Measurements from ENCODE around the gene MRPL21. TPM values are rescaled to one million over a fixed set of nuclear protein-coding genes. Genes with fewer than 3 reads are reported as not detected.
A peak's percentile ranks its signal among the peaks of the same experiment; 100 is the strongest.

Gene MRPL21
- total and polyA plus RNA-seq, 9 of the 15 experiments (the other 6 are each of a cell fraction or from before 2014, with no cell fraction given) = 196 to 618 (median 232) TPM

- H3K27ac ChIP-seq (ENCODE audit: extremely low read depth, low read depth, low read length) = no peak overlapping the region
- peak overlapping the region in 1 of 2 experiments; percentile 65; a peak in 2 of 4 replicates for H3K9ac ChIP-seq (ENCODE audit: insufficient read depth in 1 of 2, low read depth in 2 of 2, low read length in 2 of 2)
- no peak for ATAC-seq
- 41% methylated on average over 6 of the region's 6 CpGs for WGBS (ENCODE audit: insufficient coverage, low coverage, missing lambda C conversion rate)
- H3K4me2 ChIP-seq (ENCODE audit: insufficient read depth, low read length) = no peak overlapping the region
- no peak overlapping the region for H2AFZ ChIP-seq (ENCODE audit: low read depth, low read length)
- no peaks in the 10 kb centered on the region for H4K20me1 ChIP-seq (replicated peaks; ENCODE audit: control insufficient read depth, insufficient read depth, low read length)
- no peak for DNase-seq (ENCODE audit: extremely low read depth in 1 of 4, low spot score in 3 of 4)
- in situ Hi-C loops (cut with MboI) (no loop called here), intact Hi-C loops (cut with micrococcal nuclease) (loop anchor here (5.0 kb wide), 1 partner anchor 235 kb away; no protein-coding TSS in a partner anchor)
- no peak overlapping the region for H3K4me3 ChIP-seq
- POLR2A ChIA-PET = no interaction called here
- H3K4me1 ChIP-seq (replicated peaks in 1 of 2; ENCODE audit: control insufficient read depth in 2 of 2, insufficient read depth in 2 of 2, low read length in 2 of 2) = peaks cover 3 to 21% of the 10 kb centered on the region in 2 experiments; a peak in 3 of 5 replicates
- FAIRE-seq = no peak
- no peaks in the 10 kb centered on the region for H3K9me1 ChIP-seq (ENCODE audit: control insufficient read depth, insufficient read depth, low read length)
- 0 out of 2 replicates have a peak, but pooled peaks cover 4% of the 10 kb centered on the region for H3K9me3 ChIP-seq (replicated peaks; ENCODE audit: control insufficient read depth, insufficient read depth, low read depth, low read length)
- no TSS peak for BruUV-seq (replicated peaks)
- TF ChIP-seq ZEB2 (IDR thresholded peaks at IDR 0.05) = no peak
- TF ChIP-seq MBD1 (CRISPR knock-in tag; IDR thresholded peaks at IDR 0.05) = no peak
- H3K79me2 ChIP-seq (ENCODE audit: control insufficient read depth, insufficient read depth, low read length) = no peaks in the 10 kb centered on the region
- no peaks in the 10 kb centered on the region for H3K27me3 ChIP-seq (ENCODE audit: control insufficient read depth in 2 of 2, insufficient read depth in 2 of 2, low read length in 2 of 2)
- no peaks in the 10 kb centered on the region for H3K36me3 ChIP-seq (ENCODE audit: control insufficient read depth, insufficient read depth, low read length)
- CTCF ChIA-PET (ENCODE audit: low intra/inter-chr PET ratio) = no interaction called here
Observed at GRCh38 chr11:68867066-68867465, 36.6 kb downstream of the MRPL21 start.

GRCh38 chr11:68865241-68865640 is 38.4 kb downstream of the MRPL21 start:
- no peak overlapping the region for H3K4me2 ChIP-seq (ENCODE audit: insufficient read depth, low read length)
- H3K9me1 ChIP-seq (ENCODE audit: control insufficient read depth, insufficient read depth, low read length) = no peaks in the 10 kb centered on the region
- no peak for DNase-seq (ENCODE audit: extremely low read depth in 1 of 4, low spot score in 3 of 4)
- WGBS (ENCODE audit: insufficient coverage, low coverage, missing lambda C conversion rate) = 51% methylated on average over 11 of the region's 11 CpGs
- H3K9ac ChIP-seq (ENCODE audit: insufficient read depth in 1 of 2, low read depth in 2 of 2, low read length in 2 of 2) = no peak overlapping the region
- POLR2A ChIA-PET = interaction anchor here (1.1 to 1.3 kb wide), 2 partner anchors 13 to 18 kb away, joined by 4 read pairs; no protein-coding TSS in a partner anchor
- 0 out of 2 replicates have a peak, but pooled peaks cover 4% of the 10 kb centered on the region for H3K9me3 ChIP-seq (replicated peaks; ENCODE audit: control insufficient read depth, insufficient read depth, low read depth, low read length)
- BruUV-seq (replicated peaks) = no TSS peak
- no peak overlapping the region for H3K27ac ChIP-seq (ENCODE audit: extremely low read depth, low read depth, low read length)
- H4K20me1 ChIP-seq (replicated peaks; ENCODE audit: control insufficient read depth, insufficient read depth, low read length) = no peaks in the 10 kb centered on the region
- no peak for FAIRE-seq
- H3K36me3 ChIP-seq (ENCODE audit: control insufficient read depth, insufficient read depth, low read length) = no peaks in the 10 kb centered on the region
- ATAC-seq = no peak
- H3K4me1 ChIP-seq (replicated peaks in 1 of 2; ENCODE audit: control insufficient read depth in 2 of 2, insufficient read depth in 2 of 2, low read length in 2 of 2) = peaks cover 3 to 19% of the 10 kb centered on the region in 2 experiments; a peak in 3 of 5 replicates
- H2AFZ ChIP-seq (ENCODE audit: low read depth, low read length) = no peak overlapping the region
- in situ Hi-C loops (cut with MboI) = no loop called here
- no peak overlapping the region for H3K4me3 ChIP-seq
- intact Hi-C loops (cut with micrococcal nuclease) = loop anchor here (5.0 kb wide), 1 partner anchor 233 kb away; no protein-coding TSS in a partner anchor
- H3K79me2 ChIP-seq (ENCODE audit: control insufficient read depth, insufficient read depth, low read length) = no peaks in the 10 kb centered on the region
- no peaks in the 10 kb centered on the region for H3K27me3 ChIP-seq (ENCODE audit: control insufficient read depth in 2 of 2, insufficient read depth in 2 of 2, low read length in 2 of 2)
- CTCF ChIA-PET (ENCODE audit: low intra/inter-chr PET ratio) = no interaction called here
- TF ChIP-seq VEZF1 (CRISPR knock-in tag; IDR thresholded peaks at IDR 0.05) (no peak), ATF2 (CRISPR knock-in tag; IDR thresholded peaks at IDR 0.05) (no peak), PHTF2 (CRISPR knock-in tag; IDR thresholded peaks at IDR 0.05) (no peak), ZHX1 (conservative IDR thresholded peaks at IDR 0.05; ENCODE audit: low read length) (no peak), MYBL2 (IDR thresholded peaks at IDR 0.05; ENCODE audit: low read depth) (no peak), MYBL2 (CRISPR knock-in tag; IDR thresholded peaks at IDR 0.05; ENCODE audit: borderline replicate concordance) (no peak)

All from K562 (cell line).